HG03039 (cell line): ENCODE results near the gene IFIT1.
A peak's percentile ranks its signal among the peaks of the same experiment; 100 is the strongest.
"Not testable (repeated sequence)": the region's sequence is repeated elsewhere in the genome, so short reads cannot be mapped to it uniquely, and the experiment has no call there.

Source experiments
- ATAC-seq: cut with Tn5 transposase; IDR thresholded peaks from one replicate; pipeline ENCODE4 v1.9.1; 2021; ENCODE audit warnings: mild to moderate bottlenecking, moderate library complexity; ENCODE audit not compliant: unreplicated experiment

The IFIT1 gene

DNA sequence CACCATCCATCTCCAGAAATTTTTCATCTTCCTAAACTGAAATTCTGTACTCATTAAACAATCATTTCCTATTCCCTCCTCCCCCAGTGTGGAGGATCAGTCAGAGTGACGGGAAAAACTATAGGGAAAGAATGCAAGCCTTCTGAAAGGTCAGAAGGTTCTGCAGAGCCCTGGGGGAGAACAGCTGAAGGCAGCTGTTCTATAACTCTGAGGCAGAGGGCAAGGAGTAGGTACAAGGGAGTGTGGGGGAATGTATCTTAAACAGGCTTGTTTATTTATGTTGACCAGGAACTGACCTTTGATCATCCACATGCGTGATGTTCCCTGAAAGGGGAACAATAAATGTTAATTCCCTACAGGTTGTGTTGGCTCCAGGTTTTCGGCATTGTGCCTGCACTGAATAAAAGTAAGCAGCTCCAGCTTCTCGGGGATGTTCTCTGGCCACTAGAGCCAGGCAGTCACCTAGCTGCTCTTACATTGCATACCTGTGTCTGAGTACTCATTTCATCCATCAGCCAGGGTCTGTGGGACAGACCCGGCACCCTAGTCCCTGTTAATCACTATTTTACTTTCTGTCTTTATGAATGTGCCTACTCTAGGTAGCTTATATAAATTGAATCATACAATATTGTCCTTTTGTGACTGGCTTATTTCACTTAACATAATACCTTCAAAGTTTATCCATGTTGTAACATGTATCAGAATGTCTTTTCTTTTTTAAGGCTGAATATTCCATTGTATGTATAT, 5.8 kb downstream of the IFIT1 start:
- no peak for ATAC-seq

- no peak for ATAC-seq
These were observed 7.5 kb downstream of the IFIT1 start for GRCh38 chr10:89399956-89400355.

DNA sequence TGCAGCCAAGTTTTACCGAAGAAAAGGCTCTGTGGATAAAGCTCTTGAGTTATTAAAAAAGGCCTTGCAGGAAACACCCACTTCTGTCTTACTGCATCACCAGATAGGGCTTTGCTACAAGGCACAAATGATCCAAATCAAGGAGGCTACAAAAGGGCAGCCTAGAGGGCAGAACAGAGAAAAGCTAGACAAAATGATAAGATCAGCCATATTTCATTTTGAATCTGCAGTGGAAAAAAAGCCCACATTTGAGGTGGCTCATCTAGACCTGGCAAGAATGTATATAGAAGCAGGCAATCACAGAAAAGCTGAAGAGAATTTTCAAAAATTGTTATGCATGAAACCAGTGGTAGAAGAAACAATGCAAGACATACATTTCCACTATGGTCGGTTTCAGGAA, 10.6 kb downstream of the IFIT1 start:
- no peak for ATAC-seq

GRCh38 chr10:89404104-89405047, 12.0 kb downstream of the IFIT1 start:
- no peak for ATAC-seq

DNA sequence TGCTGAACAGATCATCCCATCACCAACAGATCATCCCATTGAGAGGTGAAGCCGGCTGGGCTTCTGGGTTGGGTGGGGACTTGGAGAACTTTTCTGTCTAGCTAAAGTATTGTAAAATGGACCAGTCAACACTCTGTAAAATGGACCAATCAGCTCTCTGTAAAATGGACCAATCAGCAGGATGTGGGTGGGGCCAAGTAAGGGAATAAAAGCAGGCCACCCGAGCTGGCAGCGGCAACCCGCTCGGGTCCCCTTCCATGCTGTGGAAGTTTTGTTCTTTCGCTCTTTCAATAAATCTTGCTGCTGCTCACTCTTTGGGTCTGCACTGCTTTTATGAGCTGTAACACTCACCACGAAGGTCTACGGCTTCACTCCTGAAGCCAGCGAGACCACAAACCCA, 13.8 kb downstream of the IFIT1 start:
- not testable (repeated sequence) for ATAC-seq

- ATAC-seq = not testable (repeated sequence)
These were observed 15.4 kb downstream of the IFIT1 start for GRCh38 chr10:89407792-89408191.

DNA sequence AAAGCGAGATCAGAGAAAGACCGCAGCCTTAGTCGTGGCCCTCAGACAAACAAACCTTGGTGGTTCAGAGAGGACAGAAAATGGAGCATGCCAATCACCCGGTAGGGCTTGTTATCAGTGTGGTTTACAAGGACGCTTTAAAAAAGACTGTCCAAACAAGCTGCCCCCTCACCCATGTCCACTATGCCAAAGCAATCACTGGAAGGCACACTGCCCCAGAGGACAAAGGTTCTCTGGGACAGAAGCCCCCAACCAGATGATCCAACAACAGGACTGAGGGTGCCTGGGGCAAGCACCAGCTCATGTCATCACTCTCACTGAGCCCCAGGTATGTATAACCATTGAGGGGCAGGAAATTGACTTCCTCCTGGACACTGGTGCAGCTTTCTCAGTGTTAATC, 16.9 kb downstream of the IFIT1 start:
- not testable (repeated sequence) for ATAC-seq

DNA sequence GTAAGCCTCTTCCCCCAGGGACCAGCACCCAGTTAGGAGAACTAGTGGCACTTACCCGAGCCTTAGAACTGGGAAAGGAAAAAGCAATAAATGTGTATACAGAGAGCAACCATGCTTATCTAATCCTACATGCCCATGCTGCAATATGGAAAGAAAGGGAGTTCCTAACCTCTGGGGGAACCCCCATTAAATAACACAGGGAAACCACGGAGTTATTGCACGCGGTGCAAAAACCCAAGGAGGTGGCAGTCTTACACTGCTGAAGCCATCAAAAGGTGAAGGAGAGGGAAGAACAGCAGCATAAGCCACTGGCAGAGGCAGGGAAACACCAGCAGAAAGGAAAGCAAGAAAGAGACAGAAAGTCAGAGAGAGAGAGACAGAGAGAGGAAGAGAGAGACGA, 18.1 kb downstream of the IFIT1 start:
- ATAC-seq = not testable (repeated sequence)

DNA sequence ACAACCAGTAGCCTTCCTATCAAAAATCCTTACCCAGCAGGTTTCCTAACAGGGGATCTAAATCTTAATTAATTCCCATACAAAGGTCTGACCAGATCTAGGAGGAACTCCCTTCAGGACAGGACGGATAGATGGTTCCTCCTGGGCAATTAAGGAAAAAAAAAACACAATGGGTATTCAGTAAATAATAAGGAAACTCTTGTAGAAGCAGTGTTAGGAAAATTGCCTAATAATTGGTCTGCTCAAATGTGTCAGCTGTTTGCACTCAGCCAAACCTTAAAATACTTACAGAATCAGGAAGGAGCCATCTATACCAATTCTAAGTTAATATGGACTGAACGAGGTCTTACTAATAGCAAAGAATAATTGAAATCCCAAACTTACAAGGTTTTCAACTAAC, 18.7 kb downstream of the IFIT1 start:
- ATAC-seq = not testable (repeated sequence)

DNA sequence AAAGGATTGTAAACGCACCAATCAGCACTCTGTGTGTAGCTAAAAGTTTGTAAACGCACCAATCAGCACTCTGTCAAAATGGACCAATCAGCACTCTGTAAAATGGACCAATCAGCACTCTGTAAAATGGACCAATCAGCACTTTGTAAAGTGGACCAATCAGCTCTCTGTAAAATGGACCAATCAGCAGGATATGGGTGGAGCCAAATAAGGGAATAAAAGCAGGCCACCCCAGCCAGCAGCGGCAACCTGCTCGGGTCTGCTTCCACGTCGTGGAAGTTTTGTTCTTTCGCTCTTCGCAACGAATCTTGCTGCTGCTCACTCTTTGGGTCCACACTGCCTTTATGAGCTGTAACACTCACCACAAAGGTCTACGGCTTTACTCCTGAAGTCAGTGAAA, 19.9 kb downstream of the IFIT1 start:
- ATAC-seq = not testable (repeated sequence)

DNA sequence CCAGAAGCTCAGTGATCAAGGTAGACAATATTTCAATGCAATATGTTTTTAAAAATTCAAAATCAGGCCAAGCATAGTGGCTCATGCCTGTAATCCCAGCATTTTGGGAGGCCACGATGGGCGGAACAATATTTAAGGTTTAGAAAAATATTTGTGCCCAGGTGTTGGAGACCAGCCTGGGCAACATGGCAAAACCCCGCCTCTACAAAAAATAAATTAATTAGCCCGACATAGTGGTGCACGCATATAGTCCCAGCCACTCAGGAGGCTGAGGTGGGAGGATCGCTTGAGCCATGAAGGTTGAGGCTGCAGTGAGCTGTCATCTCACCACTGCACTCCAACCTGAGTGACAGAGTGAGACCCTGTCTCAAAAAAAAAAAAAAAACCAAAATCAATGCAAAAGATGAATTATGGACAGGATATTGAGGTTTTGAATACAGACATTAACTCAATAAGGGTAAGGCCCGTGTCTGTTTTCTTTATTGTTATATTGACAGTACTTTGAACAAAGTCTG, 21.0 kb downstream of the IFIT1 start:
- no peak for ATAC-seq

DNA sequence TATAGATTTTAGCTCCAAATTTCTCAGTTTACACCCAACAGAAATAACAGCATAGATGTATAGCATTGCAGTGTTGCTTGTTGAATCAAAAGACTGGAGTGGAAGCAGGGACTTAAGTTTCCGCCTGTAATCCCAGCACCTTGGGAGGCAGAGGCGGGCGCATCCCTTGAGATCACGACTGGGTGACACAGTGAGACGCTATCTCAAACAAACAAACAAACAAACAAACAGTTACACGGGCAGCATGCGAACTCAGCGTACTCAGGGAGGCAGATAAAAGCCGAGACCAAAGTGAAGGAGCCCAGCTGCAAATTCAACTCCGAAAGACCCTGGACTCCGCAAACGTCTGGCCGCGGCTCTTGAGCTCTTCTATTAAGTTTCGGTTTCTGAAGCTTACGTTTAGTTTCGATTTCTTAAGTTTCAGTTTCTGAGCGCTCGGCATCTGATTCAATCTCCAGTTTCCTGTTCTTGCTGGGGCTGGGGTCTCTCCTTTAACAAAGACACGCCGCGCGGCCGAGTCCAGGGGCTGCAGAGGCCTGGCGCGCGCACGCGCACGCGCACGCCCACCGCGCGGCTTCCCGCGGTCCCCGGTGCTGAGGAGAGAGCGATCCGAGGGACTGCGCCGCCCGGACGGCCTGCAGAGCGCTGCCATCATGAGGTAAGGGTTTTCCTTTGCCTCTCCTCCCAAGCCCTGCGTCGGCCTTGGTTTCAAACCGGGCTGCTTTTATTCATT, 21.9 kb downstream of the IFIT1 start, which contains the start of gene IFIT5:
TSS of gene IFIT5 (plus strand) at position 423 of the 733 bp plus-strand sequence. CDS start at position 654, 231 bp downstream.
- ATAC-seq = peak; percentile 55

DNA sequence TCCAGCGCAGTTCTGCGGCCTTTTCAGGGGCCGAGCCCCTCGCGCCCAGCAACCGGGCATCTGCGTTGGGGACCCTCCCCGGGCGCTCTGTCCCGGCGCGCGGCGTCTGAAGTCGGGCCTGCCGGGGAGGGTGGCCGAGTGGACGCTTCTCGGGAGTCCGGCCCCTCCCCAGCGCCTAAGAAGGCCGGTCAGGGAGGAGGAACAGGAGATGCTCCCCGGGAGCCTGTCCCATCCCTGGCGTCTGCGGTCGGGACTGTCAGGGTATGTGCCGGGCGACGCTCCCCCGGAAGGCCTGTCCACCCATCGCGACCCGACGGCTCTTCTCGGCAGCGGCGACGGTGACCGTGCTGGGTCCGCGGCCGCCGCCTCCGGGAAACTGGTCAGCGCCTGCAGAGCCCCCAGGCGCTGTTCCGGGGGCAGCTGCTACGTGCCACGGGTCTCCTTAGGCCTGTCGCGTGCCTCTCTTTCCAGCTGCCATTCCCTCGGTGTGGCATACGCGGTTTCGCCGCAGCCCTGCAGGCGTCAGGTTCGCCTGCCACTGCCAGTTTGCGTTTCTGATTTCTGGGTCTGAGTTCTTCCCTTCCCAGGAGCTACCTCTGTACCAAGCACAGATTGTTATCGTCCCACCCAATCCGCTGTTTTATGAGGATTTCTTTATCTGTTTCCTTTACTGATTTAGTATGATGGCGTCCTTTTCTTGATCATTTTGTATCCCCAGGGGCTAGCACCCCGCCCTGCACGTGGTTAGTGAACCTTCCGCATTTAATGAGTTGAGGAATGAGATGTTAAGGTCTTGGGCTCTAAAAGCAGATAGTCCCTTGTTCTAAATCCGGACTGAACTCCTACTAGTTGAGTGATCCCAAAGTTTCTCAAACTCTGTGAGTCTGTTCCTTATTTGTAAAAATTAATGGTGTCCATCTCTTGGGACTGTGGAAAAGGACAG, 22.7 kb downstream of the IFIT1 start:
- peak; percentile 35 for ATAC-seq

DNA sequence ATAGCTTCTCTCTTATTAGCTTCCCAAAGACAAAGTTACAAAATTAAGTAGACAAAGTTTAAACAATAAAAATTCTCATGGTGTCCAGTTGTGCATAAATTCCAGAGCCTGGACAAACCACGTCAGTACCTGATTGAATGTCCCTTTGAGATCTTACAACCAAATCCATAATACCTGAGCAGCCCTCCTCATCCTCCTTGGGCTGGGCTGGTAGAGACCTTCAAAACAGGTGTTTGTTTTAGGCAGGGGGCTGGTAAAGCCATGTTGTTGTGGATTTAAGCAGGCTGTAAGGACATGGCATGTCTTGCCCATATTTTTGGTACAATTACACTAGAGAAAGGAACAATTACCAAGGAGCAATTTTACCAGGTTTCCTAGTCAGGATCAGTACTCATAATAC, 24.0 kb downstream of the IFIT1 start:
- no peak for ATAC-seq

- ATAC-seq = no peak
These were observed 27.1 kb downstream of the IFIT1 start for GRCh38 chr10:89419548-89419947.

DNA sequence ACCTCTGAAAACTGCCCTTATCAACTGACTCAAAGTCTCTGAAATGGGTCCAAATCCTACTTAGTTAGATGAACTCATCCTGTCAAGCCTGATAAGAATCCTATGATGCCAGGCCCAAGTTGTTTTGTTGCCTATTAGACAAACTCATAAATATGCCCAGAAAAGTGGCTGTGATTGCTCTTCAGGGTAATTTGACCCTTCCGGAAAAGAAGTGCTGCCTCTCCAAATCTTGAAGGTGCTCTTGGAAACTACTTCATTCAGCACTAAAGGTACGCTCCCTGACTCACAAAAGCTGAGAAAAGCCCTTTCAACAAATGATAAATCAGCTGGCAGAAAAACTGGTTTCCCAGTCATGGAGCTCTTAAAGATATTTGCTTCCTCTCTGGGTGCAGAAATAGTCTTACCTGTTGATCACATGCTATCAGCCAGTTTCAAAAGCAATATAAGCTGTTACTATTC, 28.6 kb downstream of the IFIT1 start:
- ATAC-seq = no peak

DNA sequence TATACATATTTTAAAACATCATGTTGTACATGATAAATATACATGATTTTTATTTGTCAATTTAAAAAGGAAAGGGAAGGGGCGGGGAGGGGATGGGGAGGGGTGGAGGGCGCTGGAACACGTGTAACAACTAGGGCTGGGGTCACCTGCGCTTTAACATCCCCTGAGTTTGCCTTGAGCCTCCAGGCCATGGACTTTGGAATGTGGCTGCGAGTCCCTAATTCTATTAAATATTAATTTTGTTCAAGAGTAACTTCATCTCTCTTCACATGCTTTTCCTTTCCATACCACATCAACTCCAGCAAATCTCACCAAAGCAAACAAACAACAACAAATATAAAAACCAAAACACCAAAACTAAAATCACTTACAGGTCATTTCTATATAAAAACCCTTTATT, 32.6 kb downstream of the IFIT1 start:
- ATAC-seq = no peak

GRCh38 chr10:89426230-89426868, 33.9 kb downstream of the IFIT1 start:
- no peak for ATAC-seq

GRCh38 chr10:89427629-89428028, 35.2 kb downstream of the IFIT1 start:
- ATAC-seq = no peak
